SK-N-SH (cell line): ENCODE measurements around the gene KLF17. TPM values are rescaled to one million over a fixed set of nuclear protein-coding genes. Genes with fewer than 3 reads are reported as not detected.

Experiments
- CTCF ChIA-PET: fragments of 300-600, 350-600 bp; formaldehyde crosslinking; extraction: SDS; loops from one replicate; lab custom pipeline; 2021; lab: Yijun Ruan, JAX
- POLR2A ChIA-PET: fragments of 350-600 bp; sonication (Branson Sonifier 250); formaldehyde crosslinking; extraction: SDS; loops from one replicate; lab custom pipeline; 2020; ENCODE audit warnings: antibody characterized with exemption, inconsistent platforms; lab: Yijun Ruan, JAX
- DNase-seq: peaks from one replicate; pipeline ENCODE4 v3.0.0; 2012
- H2AFZ ChIP-seq: fragments of 200-600 bp; sonication (generic); 2 replicates; pipeline ENCODE4 v1.8.1; 2016; ENCODE audit warnings: antibody characterized with exemption, mild to moderate bottlenecking, low read depth
- H3F3A ChIP-seq: fragments of 200-600 bp; sonication (generic); replicated peaks from 2 replicates; pipeline ENCODE3; 2016; ENCODE audit warnings: antibody characterized with exemption, mild to moderate bottlenecking; ENCODE audit not compliant: insufficient read depth
- H3K27ac ChIP-seq, 2 experiments: fragments of 200-500 bp in 1 of 2; fragments of 200-600 bp in 1 of 2; sonication (Bioruptor generic) in 1 of 2; sonication (generic), shearing (Covaris generic) in 1 of 2; 2 replicates each; pipeline versions ENCODE4 v1.5.1 to v1.6.1; 2014 to 2016; ENCODE audit warnings: low read depth in 2 of 2, inconsistent platforms in 1 of 2, low read length in 1 of 2, mild to moderate bottlenecking in 1 of 2, mixed read lengths in 1 of 2
- H3K27me3 ChIP-seq: fragments of 200-600 bp; sonication (generic), shearing (Covaris generic); 2 replicates; pipeline ENCODE4 v1.6.1; 2016; ENCODE audit warnings: mixed run types; ENCODE audit not compliant: insufficient read depth
- H3K36me3 ChIP-seq, 2 experiments: fragments of 200-500 bp in 1 of 2; fragments of 200-600 bp in 1 of 2; sonication (Bioruptor generic) in 1 of 2; sonication (generic) in 1 of 2; replicated peaks in 1 of 2; 2 replicates each; pipeline versions ENCODE3 to v1.5.1; 2014 to 2016; ENCODE audit warnings: low read length in 1 of 2, mild to moderate bottlenecking in 1 of 2; ENCODE audit not compliant: insufficient read depth in 2 of 2, control insufficient read depth in 1 of 2
- H3K4me1 ChIP-seq, 2 experiments: fragments of 200-500 bp in 1 of 2; fragments of 200-600 bp in 1 of 2; sonication (Bioruptor generic) in 1 of 2; sonication (generic), shearing (Covaris generic) in 1 of 2; 2 replicates each; pipeline versions ENCODE4 v1.5.1 to v1.6.1; 2014 to 2016; ENCODE audit warnings: low read depth in 1 of 2, low read length in 1 of 2, mixed run types in 1 of 2; ENCODE audit not compliant: insufficient read depth in 2 of 2, control insufficient read depth in 1 of 2
- H3K4me2 ChIP-seq: fragments of 200-600 bp; sonication (generic), shearing (Covaris generic); 2 replicates; pipeline ENCODE4 v1.6.1; 2017; ENCODE audit warnings: mixed run types
- H3K4me3 ChIP-seq, 2 experiments: fragments of 200-500 bp in 1 of 2; fragments of 200-600 bp in 1 of 2; sonication (Bioruptor generic) in 1 of 2; sonication (generic), shearing (Covaris generic) in 1 of 2; 2 replicates each; pipeline versions ENCODE4 v1.5.1 to v1.8.1; 2014 to 2016; ENCODE audit warnings: low read depth in 2 of 2, inconsistent platforms in 1 of 2, low read length in 1 of 2, mild to moderate bottlenecking in 1 of 2, mixed read lengths in 1 of 2, moderate library complexity in 1 of 2
- H3K79me2 ChIP-seq: fragments of 200-600 bp; sonication (generic); 2 replicates; pipeline ENCODE4 v1.8.1; 2017; ENCODE audit warnings: mild to moderate bottlenecking; ENCODE audit not compliant: insufficient read depth
- H3K9ac ChIP-seq: fragments of 200-600 bp; sonication (generic); 2 replicates; pipeline ENCODE4 v1.6.1; 2017; ENCODE audit warnings: mixed run types
- H3K9me2 ChIP-seq: fragments of 200-600 bp; sonication (generic); 2 replicates; pipeline ENCODE4 v1.6.1; 2017; ENCODE audit warnings: mixed run types
- H3K9me3 ChIP-seq: fragments of 200-600 bp; sonication (generic); 2 replicates; pipeline ENCODE4 v1.6.1; 2017; ENCODE audit warnings: mixed run types, mild to moderate bottlenecking, moderate library complexity
- H4K20me1 ChIP-seq: fragments of 200-600 bp; sonication (generic); 2 replicates; pipeline ENCODE4 v1.6.1; 2017; ENCODE audit warnings: mild to moderate bottlenecking, mixed run types; ENCODE audit not compliant: insufficient read depth
- CTCF ChIP-seq: fragments of 200-600 bp; sonication (generic); IDR thresholded peaks from 2 replicates; pipeline ENCODE4 v1.6.1; 2017; ENCODE audit warnings: antibody characterized with exemption, mild to moderate bottlenecking, moderate library complexity
- EP300 ChIP-seq, 2 experiments: IDR thresholded peaks; 2 replicates each; pipeline versions ENCODE4 v1.4.0 to v1.6.1; 2012; ENCODE audit warnings: borderline replicate concordance in 1 of 2, low read depth in 1 of 2, low read length in 1 of 2
- EZH2phosphoT487 ChIP-seq: fragments of 200-600 bp; sonication (generic); IDR thresholded peaks from 2 replicates; pipeline ENCODE4 v1.6.1; 2017; ENCODE audit warnings: low read depth, mixed run types, mild to moderate bottlenecking, antibody characterized with exemption, moderate library complexity, borderline replicate concordance
- FOXM1 ChIP-seq: IDR thresholded peaks from 2 replicates; pipeline ENCODE4 v1.4.0; 2012; ENCODE audit warnings: low read depth, mild to moderate bottlenecking
- GABPA ChIP-seq: IDR thresholded peaks from 2 replicates; pipeline ENCODE4 v1.4.0; 2012; ENCODE audit warnings: low read depth, mild to moderate bottlenecking
- GATA2 ChIP-seq: sonication (generic); formaldehyde crosslinking; IDR thresholded peaks from 2 replicates; pipeline ENCODE4 v1.5.0; 2020; ENCODE audit warnings: mild to moderate bottlenecking, missing genetic modification reagents
- JUND ChIP-seq: IDR thresholded peaks from 2 replicates; pipeline ENCODE4 v1.4.0; 2012
- MAX ChIP-seq: IDR thresholded peaks from 2 replicates; pipeline ENCODE4 v1.4.0; 2012; ENCODE audit warnings: low read depth
- MXI1 ChIP-seq: IDR thresholded peaks from 2 replicates; pipeline ENCODE4 v1.6.1; 2012; ENCODE audit warnings: mild to moderate bottlenecking, low read depth, low read length, improper control_type of control experiment
- NFIC ChIP-seq: IDR thresholded peaks from 2 replicates; pipeline ENCODE4 v1.4.0; 2012; ENCODE audit warnings: borderline replicate concordance
- NRF1 ChIP-seq: IDR thresholded peaks from 2 replicates; pipeline ENCODE4 v1.6.1; 2012; ENCODE audit warnings: low read depth, mild to moderate bottlenecking, low read length
- RAD21 ChIP-seq: IDR thresholded peaks from 2 replicates; pipeline ENCODE4 v1.6.1; 2012; ENCODE audit warnings: mild to moderate bottlenecking, low read length
- REST ChIP-seq: IDR thresholded peaks from 2 replicates; pipeline ENCODE4 v1.6.1; 2012; ENCODE audit warnings: mild to moderate bottlenecking, low read depth, low read length, moderate library complexity
- RFX5 ChIP-seq: IDR thresholded peaks from 2 replicates; pipeline ENCODE4 v1.6.1; 2012; ENCODE audit warnings: mild to moderate bottlenecking, improper control_type of control experiment, low read length
- RXRA ChIP-seq: IDR thresholded peaks from 2 replicates; pipeline ENCODE4 v1.4.0; 2012; ENCODE audit warnings: low read depth, mild to moderate bottlenecking, borderline replicate concordance
- SIN3A ChIP-seq: IDR thresholded peaks from 2 replicates; pipeline ENCODE4 v1.6.1; 2012; ENCODE audit warnings: low read depth, mild to moderate bottlenecking, low read length, moderate library complexity, borderline replicate concordance
- SMC3 ChIP-seq: IDR thresholded peaks from 2 replicates; pipeline ENCODE4 v1.6.1; 2012; ENCODE audit warnings: low read depth, low read length, improper control_type of control experiment
- TCF12 ChIP-seq: IDR thresholded peaks from 2 replicates; pipeline ENCODE4 v1.4.0; 2012
- TEAD4 ChIP-seq: IDR thresholded peaks from 2 replicates; pipeline ENCODE4 v1.4.0; 2012; ENCODE audit warnings: mild to moderate bottlenecking, borderline replicate concordance; ENCODE audit not compliant: insufficient read depth
- ZBTB33 ChIP-seq: IDR thresholded peaks from 2 replicates; pipeline ENCODE4 v1.4.0; 2012; ENCODE audit warnings: low read depth, borderline replicate concordance
- WGBS: methylation state at CpG from one replicate; pipeline ENCODE4 v1.1.6; 2017; ENCODE audit warnings: low lambda C conversion rate; 5-methylcytosine and 5-hydroxymethylcytosine counted together
- polyA plus RNA-seq, 3 experiments: library from polyadenylated mRNA; depleted of rRNA; stranded (reverse); fragments of >200 nt; gene quantifications; 2 replicates each; pipeline ENCODE4 v1.2.3, GENCODE V29; 2012

The KLF17 gene
- polyA plus RNA-seq, 1 of the 3 experiments (the other 2 are of a cell fraction) = 0.21 TPM

GRCh38 chr1:44103270-44104131 lies 15.1 kb upstream of the KLF17 start:
- H2AFZ ChIP-seq = no peak overlapping the region
- DNase-seq = no peak
- no peak overlapping the region for H3K4me2 ChIP-seq
- no peaks in the 10 kb centered on the region for H4K20me1 ChIP-seq
- ChIA-PET POLR2A (no interaction called here), CTCF (interaction anchor here (0.7 to 1.3 kb wide), 4 partner anchors 17 to 491 kb away, joined by 3 to 4 read pairs (median 3); no protein-coding TSS in a partner anchor)
- H3K27ac ChIP-seq = no peak overlapping the region
- no peaks in the 10 kb centered on the region for H3K9me3 ChIP-seq
- no peaks in the 10 kb centered on the region for H3K4me1 ChIP-seq
- H3F3A ChIP-seq = peaks cover 4% of the 10 kb centered on the region
- 73% methylated on average over 35 of the region's 46 CpGs for WGBS
- no peaks in the 10 kb centered on the region for H3K79me2 ChIP-seq
- no peak for TF ChIP-seq MXI1
- 0 out of 2 replicates have a peak, but pooled peaks have one; percentile 11 for TF ChIP-seq RAD21
- peak; percentile 32; the same call in 1 of the 2 replicates for TF ChIP-seq CTCF
- H3K27me3 ChIP-seq = no peaks in the 10 kb centered on the region
- H3K9me2 ChIP-seq = no peaks in the 10 kb centered on the region
- no peak overlapping the region for H3K9ac ChIP-seq
- H3K4me3 ChIP-seq = no peak overlapping the region
- H3K36me3 ChIP-seq = no peaks in the 10 kb centered on the region

- Histone ChIP-seq H3K27me3 (no peaks in the 10 kb centered on the region), H3K79me2 (no peaks in the 10 kb centered on the region), H3F3A (peaks cover 4% of the 10 kb centered on the region), H3K4me2 (no peak overlapping the region), H3K36me3 (no peaks in the 10 kb centered on the region), H3K27ac (no peak overlapping the region), H3K9me2 (no peaks in the 10 kb centered on the region), H2AFZ (no peak overlapping the region), H3K9ac (no peak overlapping the region), H3K9me3 (no peaks in the 10 kb centered on the region), H3K4me1 (no peaks in the 10 kb centered on the region), H3K4me3 (no peak overlapping the region), H4K20me1 (no peaks in the 10 kb centered on the region)
- ChIA-PET POLR2A (no interaction called here), CTCF (no interaction called here)
- DNase-seq = no peak
- 71% methylated on average over 3 of the region's 3 CpGs for WGBS
- TF ChIP-seq SMC3 = no peak
- TF ChIP-seq FOXM1 = no peak
- TF ChIP-seq MAX = no peak
- TF ChIP-seq GATA2 (CRISPR knock-in tag) = no peak
- no peak for TF ChIP-seq ZBTB33
- no peak for TF ChIP-seq NFIC
- no peak for TF ChIP-seq EP300 (IDR thresholded peaks at IDR 0.05; ENCODE audit: borderline replicate concordance in 1 of 2, low read depth in 1 of 2, low read length in 1 of 2)
- no peak for TF ChIP-seq GABPA
- TF ChIP-seq JUND = no peak
- no peak for TF ChIP-seq TEAD4
- no peak for TF ChIP-seq SIN3A
- TF ChIP-seq RFX5 = no peak
- TF ChIP-seq TCF12 = no peak
- TF ChIP-seq RXRA = no peak
- TF ChIP-seq EZH2phosphoT487 = no peak
- no peak for TF ChIP-seq NRF1
- no peak for TF ChIP-seq REST
Measured at GRCh38 chr1:44105810-44106209, 12.8 kb upstream of the KLF17 start.
